CD14-positive monocyte (primary cell): ENCODE measurements around the gene ARHGAP33. TPM values are rescaled to one million over a fixed set of nuclear protein-coding genes. Genes with fewer than 3 reads are reported as not detected.

ENCODE experiments used
- DNase-seq, 3 donors: peaks; one replicate each; pipeline ENCODE4 v3.0.0-alpha.2; 2011 to 2022
- H2AFZ ChIP-seq: 2 replicates; pipeline ENCODE4 v1.6.0; 2012; ENCODE audit warnings: mild to moderate bottlenecking, low read depth, low read length, inconsistent platforms; ENCODE audit not compliant: insufficient read depth, poor library complexity, severe bottlenecking
- H3K27ac ChIP-seq, 2 donors: 1 replicate in 1 of 2; 2 replicates in 1 of 2; pipeline ENCODE4 v1.5.1; 2012 to 2013; ENCODE audit warnings: low read length in 2 of 2, control low read depth in 1 of 2, inconsistent platforms in 1 of 2, low read depth in 1 of 2, mild to moderate bottlenecking in 1 of 2
- H3K27me3 ChIP-seq, 2 donors: one replicate each; pipeline versions ENCODE4 v1.6.0 to v1.6.1; 2011 to 2013; ENCODE audit warnings: low read length in 2 of 2; ENCODE audit not compliant: control insufficient read depth in 2 of 2, insufficient read depth in 2 of 2
- H3K36me3 ChIP-seq, 2 donors: replicated peaks in 1 of 2; 1 replicate in 1 of 2; 2 replicates in 1 of 2; pipeline versions ENCODE4 v1.5.1 to v1.6.1; 2012 to 2013; ENCODE audit warnings: low read length in 2 of 2, control low read depth in 1 of 2, inconsistent platforms in 1 of 2, mild to moderate bottlenecking in 1 of 2; ENCODE audit not compliant: insufficient read depth in 2 of 2, control insufficient read depth in 1 of 2
- H3K4me1 ChIP-seq, 2 donors: 1 replicate in 1 of 2; 2 replicates in 1 of 2; pipeline versions ENCODE4 v1.5.1 to v1.6.1; 2012 to 2013; ENCODE audit warnings: low read length in 2 of 2, control low read depth in 1 of 2, inconsistent platforms in 1 of 2, mild to moderate bottlenecking in 1 of 2, moderate library complexity in 1 of 2; ENCODE audit not compliant: insufficient read depth in 2 of 2, control insufficient read depth in 1 of 2
- H3K4me2 ChIP-seq: replicated peaks from 2 replicates; pipeline ENCODE3; 2012; ENCODE audit warnings: low read length, moderate library complexity, mild to moderate bottlenecking; ENCODE audit not compliant: poor library complexity, severe bottlenecking; ENCODE audit errors: extremely low read depth
- H3K4me3 ChIP-seq, 3 experiments: fragments of 200-600 bp in 1 of 3; sonication (generic) in 1 of 3; replicated peaks in 1 of 3; 1 replicate in 2 of 3; 2 replicates in 1 of 3; pipeline ENCODE4 v1.5.1; 2011 to 2013; ENCODE audit warnings: low read length in 3 of 3, mild to moderate bottlenecking in 3 of 3, control low read depth in 2 of 3, low read depth in 2 of 3, inconsistent platforms in 1 of 3, moderate library complexity in 1 of 3
- H3K79me2 ChIP-seq: 2 replicates; pipeline ENCODE4 v1.6.0; 2012; ENCODE audit warnings: mild to moderate bottlenecking, control low read depth, inconsistent platforms, low read length, moderate library complexity; ENCODE audit not compliant: insufficient read depth
- H3K9ac ChIP-seq: 2 replicates; pipeline ENCODE4 v1.6.0; 2017; ENCODE audit warnings: low read length, mild to moderate bottlenecking; ENCODE audit not compliant: insufficient read depth, poor library complexity, severe bottlenecking
- H3K9me3 ChIP-seq, 2 donors: replicated peaks in 1 of 2; 1 replicate in 1 of 2; 2 replicates in 1 of 2; pipeline versions ENCODE4 v1.5.1 to v1.6.1; 2012 to 2013; ENCODE audit warnings: low read length in 2 of 2, control low read depth in 1 of 2; ENCODE audit not compliant: control insufficient read depth in 1 of 2, insufficient read depth in 1 of 2
- H4K20me1 ChIP-seq: 2 replicates; pipeline ENCODE4 v1.6.0; 2012; ENCODE audit warnings: mild to moderate bottlenecking, low read length, control low read depth, moderate library complexity; ENCODE audit not compliant: insufficient read depth
- H3K27ac Mint-ChIP-seq, 7 donors: one replicate each; pipeline ENCODE4 v1.8.0; 2020; ENCODE audit warnings: mild to moderate bottlenecking in 7 of 7, mixed read lengths in 7 of 7, moderate library complexity in 6 of 7, inconsistent platforms in 2 of 7
- H3K27me3 Mint-ChIP-seq, 3 donors: one replicate each; pipeline ENCODE4 v1.8.0; 2021 to 2022; ENCODE audit warnings: low read depth in 3 of 3, mild to moderate bottlenecking in 3 of 3, mixed read lengths in 3 of 3, moderate library complexity in 3 of 3, inconsistent platforms in 1 of 3
- H3K36me3 Mint-ChIP-seq, 2 donors: one replicate each; pipeline ENCODE4 v1.8.0; 2020; ENCODE audit warnings: mixed read lengths in 2 of 2, inconsistent platforms in 1 of 2, mild to moderate bottlenecking in 1 of 2
- H3K4me1 Mint-ChIP-seq: one replicate; pipeline ENCODE4 v1.8.0; 2020; ENCODE audit warnings: mild to moderate bottlenecking, mixed read lengths
- H3K4me3 Mint-ChIP-seq, 2 donors: one replicate each; pipeline ENCODE4 v1.8.0; 2020; ENCODE audit warnings: mild to moderate bottlenecking in 2 of 2, mixed read lengths in 2 of 2, moderate library complexity in 1 of 2
- H3K9me3 Mint-ChIP-seq, 7 donors: one replicate each; pipeline ENCODE4 v1.8.0; 2020 to 2022; ENCODE audit warnings: mixed read lengths in 7 of 7, mild to moderate bottlenecking in 6 of 7, moderate library complexity in 6 of 7, inconsistent platforms in 2 of 7
- WGBS: methylation state at CpG from one replicate; pipeline ENCODE4 v1.1.5; 2013; ENCODE audit warnings: missing lambda C conversion rate; ENCODE audit not compliant: insufficient coverage; 5-methylcytosine and 5-hydroxymethylcytosine counted together
- intact Hi-C, 2 donors: fragments of 100-400 bp; cut with micrococcal nuclease; formaldehyde crosslinking; loops; one replicate each; pipeline versions ENCODE4 v1.15.0 to v1.15.1; 2023
- polyA plus RNA-seq, 3 donors: library from polyadenylated mRNA; depleted of rRNA in 1 of 3; unstranded in 2 of 3; stranded (reverse) in 1 of 3; fragments of 300-500 nt in 2 of 3; fragments of >200 nt in 1 of 3; fragmentation: Illumina TruSeq in 2 of 3; gene quantifications; 1 replicate in 2 of 3; 2 replicates in 1 of 3; pipeline ENCODE4 v1.2.3, GENCODE V29; 2012 to 2021
- TF ChIP-seq, protein P1 (sequence below): fragments of 200-600 bp; IDR thresholded peaks from one replicate; pipeline ENCODE4 v1.8.0; 2022; ENCODE audit warnings: antibody characterized with exemption, mild to moderate bottlenecking

The ARHGAP33 gene
- polyA plus RNA-seq, 3 donors = 8.6 TPM; not detected in 2

DNA sequence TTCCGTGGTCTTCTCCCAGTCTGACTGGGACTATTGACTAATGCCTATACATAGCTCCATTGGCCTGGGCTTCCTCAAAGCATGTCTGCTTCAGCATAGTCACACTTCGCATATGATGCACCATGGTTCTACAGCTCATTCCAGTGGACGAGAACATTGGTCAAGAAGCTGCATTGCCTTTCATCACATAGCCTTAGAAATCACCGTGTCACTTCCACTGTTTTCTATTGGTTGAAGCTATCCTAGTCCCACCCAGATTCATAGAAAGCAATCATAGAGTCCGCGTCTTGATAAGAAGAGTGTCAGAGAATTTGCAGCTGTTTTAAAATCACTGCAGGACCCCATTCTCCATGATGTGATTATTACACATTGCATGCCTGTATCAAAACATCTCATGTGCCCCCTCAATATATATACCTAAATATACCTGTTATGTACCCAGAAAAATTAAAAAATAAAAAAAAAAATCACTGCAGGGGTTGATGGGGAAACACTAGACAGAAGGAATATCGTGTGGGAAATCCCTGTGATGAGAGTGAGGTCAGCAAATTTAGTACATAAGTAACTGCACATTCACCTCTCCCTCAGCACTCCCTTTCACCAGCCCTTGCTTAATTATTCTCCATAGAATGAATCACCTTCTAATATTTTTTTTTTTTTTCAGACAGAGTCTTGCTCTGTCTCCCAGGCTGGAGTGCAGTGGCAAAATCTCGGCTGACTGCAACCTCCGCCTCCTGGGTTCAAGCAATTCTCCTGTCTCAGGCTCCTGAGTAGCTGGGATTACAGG lies 2.2 kb upstream of the ARHGAP33 start:
- Histone ChIP-seq H2AFZ (no peak overlapping the region), H3K4me3 (no peak overlapping the region), H3K27me3 (no peaks in the 10 kb centered on the region), H3K36me3 (no peaks in the 10 kb centered on the region), H3K27ac (no peak overlapping the region), H3K4me2 (no peak overlapping the region), H3K4me1 (peaks cover 14 to 19% of the 10 kb centered on the region in 2 donors), H3K79me2 (peaks cover 20% of the 10 kb centered on the region), H4K20me1 (no peaks in the 10 kb centered on the region), H3K9ac (no peak overlapping the region), H3K9me3 (no peaks in the 10 kb centered on the region)
- Mint-ChIP-seq H3K27me3 (peaks cover 0 to 5% (median 4%) of the 10 kb centered on the region in 3 donors), H3K4me1 (peaks cover 23% of the 10 kb centered on the region), H3K4me3 (no peak overlapping the region), H3K36me3 (peaks cover 6 to 14% of the 10 kb centered on the region in 2 donors), H3K9me3 (peaks cover 0 to 2% (median 0%) of the 10 kb centered on the region in 7 donors), H3K27ac (peak overlapping the region in 1 of 7 donors; percentile 50)
- TF ChIP-seq, protein P1, sequence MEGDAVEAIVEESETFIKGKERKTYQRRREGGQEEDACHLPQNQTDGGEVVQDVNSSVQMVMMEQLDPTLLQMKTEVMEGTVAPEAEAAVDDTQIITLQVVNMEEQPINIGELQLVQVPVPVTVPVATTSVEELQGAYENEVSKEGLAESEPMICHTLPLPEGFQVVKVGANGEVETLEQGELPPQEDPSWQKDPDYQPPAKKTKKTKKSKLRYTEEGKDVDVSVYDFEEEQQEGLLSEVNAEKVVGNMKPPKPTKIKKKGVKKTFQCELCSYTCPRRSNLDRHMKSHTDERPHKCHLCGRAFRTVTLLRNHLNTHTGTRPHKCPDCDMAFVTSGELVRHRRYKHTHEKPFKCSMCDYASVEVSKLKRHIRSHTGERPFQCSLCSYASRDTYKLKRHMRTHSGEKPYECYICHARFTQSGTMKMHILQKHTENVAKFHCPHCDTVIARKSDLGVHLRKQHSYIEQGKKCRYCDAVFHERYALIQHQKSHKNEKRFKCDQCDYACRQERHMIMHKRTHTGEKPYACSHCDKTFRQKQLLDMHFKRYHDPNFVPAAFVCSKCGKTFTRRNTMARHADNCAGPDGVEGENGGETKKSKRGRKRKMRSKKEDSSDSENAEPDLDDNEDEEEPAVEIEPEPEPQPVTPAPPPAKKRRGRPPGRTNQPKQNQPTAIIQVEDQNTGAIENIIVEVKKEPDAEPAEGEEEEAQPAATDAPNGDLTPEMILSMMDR = no peak
- DNase-seq = peak in 2 of 3 donors; percentile 20 to 71
- intact Hi-C loops = loop anchor here in 1 of 2 donors (10.0 kb wide), 2 partner anchors 102 to 282 kb away; partner anchors contain the start of genes THAP8 and WDR62
- WGBS = 100% methylated on average over 2 of the region's 9 CpGs

DNA sequence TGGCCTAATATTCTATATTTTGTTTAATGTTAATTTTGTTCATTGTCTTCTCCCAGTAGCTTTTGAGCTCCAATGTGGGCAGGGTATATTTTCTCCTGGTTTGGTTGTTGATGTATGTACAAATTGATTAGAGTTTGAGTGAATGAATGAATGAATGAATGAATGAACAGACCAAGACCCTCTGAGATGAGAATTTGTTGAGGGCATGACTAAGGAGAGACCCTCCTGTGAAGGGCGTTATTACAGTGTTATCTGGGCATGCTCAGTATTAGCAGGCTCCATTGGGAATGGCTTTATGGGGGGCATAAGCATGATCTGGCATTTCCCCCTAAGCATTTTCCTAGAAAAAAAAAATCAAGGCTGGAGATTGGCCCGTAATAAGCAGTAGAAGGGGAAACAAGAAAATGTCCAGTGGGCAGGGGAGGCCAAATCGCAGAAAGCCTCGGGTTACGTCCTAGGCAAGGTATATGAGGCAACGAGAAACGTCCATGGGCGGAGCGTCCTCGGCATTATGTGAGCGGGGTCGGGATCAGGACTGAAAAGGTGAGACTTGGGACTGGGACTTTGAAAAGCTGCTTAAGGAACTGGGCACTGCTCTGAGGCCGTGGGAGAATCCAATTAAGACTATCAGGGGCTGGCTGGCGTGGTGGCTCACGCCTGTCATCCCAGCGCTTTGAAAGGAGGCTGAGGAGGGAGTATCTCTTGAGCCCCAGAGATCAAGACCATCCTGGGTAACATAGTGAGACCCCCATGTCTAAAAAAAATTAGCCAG lies 904 bp upstream of the ARHGAP33 start:
- H3K4me1 Mint-ChIP-seq = peaks cover 23% of the 10 kb centered on the region
- H4K20me1 ChIP-seq = no peaks in the 10 kb centered on the region
- H3K27ac Mint-ChIP-seq = peak overlapping the region in 2 of 7 donors; percentile 67 to 80
- H3K27ac ChIP-seq = no peak overlapping the region
- no peak for DNase-seq
- no peaks in the 10 kb centered on the region for H3K9me3 ChIP-seq
- H3K36me3 ChIP-seq = peaks cover 0 to under 1% of the 10 kb centered on the region in 2 donors
- 66% methylated on average over 15 of the region's 16 CpGs for WGBS
- peaks cover 0 to 2% (median 0%) of the 10 kb centered on the region in 7 donors for H3K9me3 Mint-ChIP-seq
- no peak overlapping the region for H3K9ac ChIP-seq
- peak overlapping the region; percentile 84 to 85 for H3K4me3 Mint-ChIP-seq
- peak overlapping the region in 2 of 3 experiments; percentile 3 to 80 for H3K4me3 ChIP-seq
- H3K27me3 ChIP-seq = no peaks in the 10 kb centered on the region
- intact Hi-C loops = loop anchor here in 1 of 2 donors (5.0 to 10.0 kb wide), 3 partner anchors 32 to 280 kb away; partner anchors contain the start of genes IGFLR1, THAP8 and WDR62
- TF ChIP-seq, protein P1 = no peak
- peak overlapping the region; percentile 70 for H2AFZ ChIP-seq
- H3K4me2 ChIP-seq = peak overlapping the region; percentile 87
- H3K4me1 ChIP-seq = peaks cover 14 to 19% of the 10 kb centered on the region in 2 donors
- H3K36me3 Mint-ChIP-seq = peaks cover 8 to 12% of the 10 kb centered on the region in 2 donors
- peaks cover 20% of the 10 kb centered on the region for H3K79me2 ChIP-seq
- H3K27me3 Mint-ChIP-seq = peaks cover 0 to 5% (median 4%) of the 10 kb centered on the region in 3 donors
